H1 (cell line): Measurements from ENCODE around the gene SCRG1. TPM values are rescaled to one million over a fixed set of nuclear protein-coding genes. Genes with fewer than 3 reads are reported as not detected.

ENCODE experiments used
- CTCF ChIA-PET: fragments of 300-600 bp; sonication (Branson Sonifier 250); formaldehyde crosslinking; loops from one replicate; lab custom pipeline; 2021; ENCODE audit not compliant: partially characterized antibody; lab: Charles Lee
- POLR2A ChIA-PET: fragments of 300-600 bp; sonication (Branson Sonifier 250); formaldehyde crosslinking; loops from one replicate; lab custom pipeline; 2021; ENCODE audit warnings: inconsistent platforms; ENCODE audit not compliant: partially characterized antibody; lab: Charles Lee
- DNase-seq, 2 experiments: peaks; one replicate each; pipeline versions ENCODE4 v3.0.0 to v3.0.0-alpha.2; 2010 to 2022; ENCODE audit warnings: low spot score in 2 of 2, low read depth in 1 of 2, mixed read lengths in 1 of 2
- FAIRE-seq: peaks from 2 replicates; lab custom pipeline; 2011; peaks lifted over from hg19 to GRCh38; lab: Jason Lieb, UNC
- H2AFZ ChIP-seq: 2 replicates; pipeline ENCODE4 v1.8.1; 2012; ENCODE audit warnings: low read length, inconsistent platforms
- H2AK5ac ChIP-seq: 2 replicates; pipeline ENCODE4 v1.6.1; 2013; ENCODE audit warnings: low read depth, low read length
- H2BK120ac ChIP-seq: replicated peaks from 2 replicates; pipeline ENCODE3; 2013; ENCODE audit warnings: low read depth, low read length, inconsistent platforms
- H2BK12ac ChIP-seq: 2 replicates; pipeline ENCODE4 v1.6.1; 2013; ENCODE audit warnings: low read depth, low read length
- H2BK15ac ChIP-seq: 2 replicates; pipeline ENCODE4 v1.6.1; 2013; ENCODE audit warnings: low read length
- H2BK20ac ChIP-seq: 2 replicates; pipeline ENCODE4 v1.6.1; 2013; ENCODE audit warnings: low read length
- H2BK5ac ChIP-seq: 2 replicates; pipeline ENCODE4 v1.6.1; 2013; ENCODE audit warnings: low read depth, low read length
- H3K14ac ChIP-seq: 2 replicates; pipeline ENCODE4 v1.6.1; 2013; ENCODE audit warnings: inconsistent platforms; ENCODE audit not compliant: insufficient read length
- H3K18ac ChIP-seq: 2 replicates; pipeline ENCODE4 v1.6.1; 2013; ENCODE audit warnings: low read length; ENCODE audit errors: extremely low read depth
- H3K23ac ChIP-seq: 2 replicates; pipeline ENCODE4 v1.6.1; 2013; ENCODE audit warnings: inconsistent platforms; ENCODE audit not compliant: insufficient read length
- H3K23me2 ChIP-seq: 2 replicates; pipeline ENCODE4 v1.6.1; 2013; ENCODE audit warnings: low read depth, low read length
- H3K27ac ChIP-seq: 2 replicates; pipeline ENCODE4 v1.6.1; 2011; ENCODE audit warnings: low read depth, low read length, inconsistent platforms
- H3K27me3 ChIP-seq, 4 experiments: replicated peaks in 1 of 4; 1 replicate in 1 of 4; 2 replicates in 3 of 4; pipeline versions ENCODE4 v1.6.1 to v1.8.1; 2011 to 2013; ENCODE audit warnings: low read length in 3 of 4, mild to moderate bottlenecking in 3 of 4, inconsistent platforms in 2 of 4, mixed read lengths in 2 of 4, moderate library complexity in 1 of 4; ENCODE audit not compliant: control insufficient read depth in 3 of 4, insufficient read depth in 3 of 4; ENCODE audit errors: extremely low read depth in 1 of 4
- H3K36me3 ChIP-seq, 4 experiments: 2 replicates each; pipeline versions ENCODE4 v1.6.1 to v1.8.1; 2011 to 2013; ENCODE audit warnings: mild to moderate bottlenecking in 4 of 4, low read length in 3 of 4, moderate library complexity in 2 of 4, control low read depth in 1 of 4, inconsistent platforms in 1 of 4; ENCODE audit not compliant: insufficient read depth in 4 of 4, control insufficient read depth in 2 of 4
- H3K4ac ChIP-seq: replicated peaks from 2 replicates; pipeline ENCODE3; 2013; ENCODE audit warnings: low read length, low read depth, mixed read lengths, inconsistent platforms; ENCODE audit not compliant: insufficient read length
- H3K4me1 ChIP-seq, 4 experiments: replicated peaks in 1 of 4; 1 replicate in 1 of 4; 2 replicates in 3 of 4; pipeline versions ENCODE4 v1.6.1 to v1.8.1; 2011 to 2013; ENCODE audit warnings: low read length in 3 of 4, inconsistent platforms in 2 of 4, mixed read lengths in 1 of 4; ENCODE audit not compliant: insufficient read depth in 4 of 4, control insufficient read depth in 3 of 4
- H3K4me2 ChIP-seq, 2 experiments: 2 replicates each; pipeline versions ENCODE4 v1.6.1 to v1.8.1; 2011 to 2013; ENCODE audit warnings: low read depth in 2 of 2, low read length in 2 of 2, control low read depth in 1 of 2, inconsistent platforms in 1 of 2, mild to moderate bottlenecking in 1 of 2; ENCODE audit not compliant: insufficient read depth in 1 of 2
- H3K4me3 ChIP-seq, 4 experiments: fragments of 200-600, 300-600 bp in 1 of 4; sonication (generic), shearing (Covaris generic), sonication (Bioruptor Twin) in 1 of 4; 2 replicates each; pipeline versions ENCODE4 v1.5.1 to v1.8.1; 2011 to 2016; ENCODE audit warnings: low read length in 4 of 4, low read depth in 3 of 4, control low read depth in 2 of 4, inconsistent platforms in 2 of 4, mild to moderate bottlenecking in 2 of 4, mixed read lengths in 1 of 4, moderate library complexity in 1 of 4; ENCODE audit not compliant: insufficient read depth in 2 of 4; ENCODE audit errors: extremely low read depth in 1 of 4
- H3K56ac ChIP-seq: replicated peaks from 2 replicates; pipeline ENCODE3; 2013; ENCODE audit warnings: low read depth, mild to moderate bottlenecking, mixed read lengths, low read length, inconsistent platforms; ENCODE audit not compliant: insufficient read length
- H3K79me1 ChIP-seq: 2 replicates; pipeline ENCODE4 v1.6.1; 2013; ENCODE audit warnings: low read depth, low read length, control low read depth
- H3K79me2 ChIP-seq, 2 experiments: 2 replicates each; pipeline versions ENCODE4 v1.6.1 to v1.8.1; 2012 to 2013; ENCODE audit warnings: low read length in 2 of 2, mild to moderate bottlenecking in 2 of 2, inconsistent platforms in 1 of 2; ENCODE audit not compliant: insufficient read depth in 2 of 2, control insufficient read depth in 1 of 2
- H3K9ac ChIP-seq, 4 experiments: replicated peaks in 1 of 4; 1 replicate in 1 of 4; 2 replicates in 3 of 4; pipeline versions ENCODE4 v1.6.1 to v1.8.1; 2011 to 2013; ENCODE audit warnings: low read depth in 3 of 4, low read length in 3 of 4, control low read depth in 2 of 4, mild to moderate bottlenecking in 2 of 4, moderate library complexity in 2 of 4, inconsistent platforms in 1 of 4; ENCODE audit errors: extremely low read depth in 1 of 4
- H3K9me3 ChIP-seq, 2 experiments: 2 replicates each; pipeline versions ENCODE4 v1.6.1 to v1.8.1; 2012 to 2013; ENCODE audit warnings: mild to moderate bottlenecking in 2 of 2, moderate library complexity in 2 of 2, control low read depth in 1 of 2, inconsistent platforms in 1 of 2, low read depth in 1 of 2, low read length in 1 of 2, mixed read lengths in 1 of 2; ENCODE audit not compliant: insufficient read depth in 2 of 2
- H4K20me1 ChIP-seq, 2 experiments: replicated peaks in 1 of 2; 2 replicates each; pipeline versions ENCODE3 to v1.8.1; 2011 to 2013; ENCODE audit warnings: inconsistent platforms in 2 of 2, low read length in 2 of 2, mild to moderate bottlenecking in 1 of 2; ENCODE audit not compliant: insufficient read depth in 2 of 2, control insufficient read depth in 1 of 2
- H4K5ac ChIP-seq: 2 replicates; pipeline ENCODE4 v1.6.1; 2013; ENCODE audit warnings: low read length, low read depth, mixed read lengths, inconsistent platforms; ENCODE audit not compliant: insufficient read length
- H4K8ac ChIP-seq: 2 replicates; pipeline ENCODE4 v1.8.0; 2013; ENCODE audit warnings: mild to moderate bottlenecking, moderate library complexity, low read length, inconsistent platforms; ENCODE audit not compliant: insufficient read depth; ENCODE audit errors: extremely low read depth
- H4K91ac ChIP-seq: replicated peaks from 2 replicates; pipeline ENCODE3; 2013; ENCODE audit warnings: low read length, mixed read lengths, inconsistent platforms; ENCODE audit not compliant: insufficient read length
- CTCF ChIP-seq, 3 experiments: IDR thresholded peaks; 1 replicate in 2 of 3; 2 replicates in 1 of 3; pipeline versions ENCODE4 v1.5.1 to v1.6.1; 2011; ENCODE audit warnings: low read length in 3 of 3, mild to moderate bottlenecking in 3 of 3, inconsistent platforms in 2 of 3, low read depth in 1 of 3, moderate library complexity in 1 of 3; ENCODE audit not compliant: insufficient read depth in 1 of 3; ENCODE audit errors: control extremely low read depth in 1 of 3
- polyA plus RNA-seq, 7 experiments: library from polyadenylated mRNA; depleted of rRNA in 3 of 7; stranded (reverse) in 5 of 7; unstranded in 2 of 7; fragments of >200 nt in 5 of 7; fragments of 200-250 nt in 2 of 7; gene quantifications; 1 replicate in 5 of 7; 2 replicates in 1 of 7; 4 replicates in 1 of 7; pipeline versions ENCODE4 v1.2.1 to v1.2.3, GENCODE V29; 2011 to 2013; ENCODE audit warnings: missing spikeins in 2 of 7, mixed read lengths in 2 of 7
- total RNA-seq: library from RNA; stranded (reverse); fragmentation: NEBNext Ultra II Directional; extraction: Animal tissue kit (Norgen Biotek cat#: 25700); gene quantifications from 2 replicates; pipeline ENCODE4 v1.2.1, GENCODE V29; 2021

The SCRG1 gene
- total and polyA plus RNA-seq, 2 of the 8 experiments (the other 6 are each of a cell fraction or from before 2014, with no cell fraction given) = not detected

GRCh38 chr4:173443121-173443520 lies 44.2 kb upstream of the SCRG1 start:
- H4K8ac ChIP-seq = no peak overlapping the region
- CTCF ChIA-PET = interaction anchor here (0.6 to 2.3 kb wide), 4 partner anchors 22 to 1126 kb away, joined by 3 to 9 read pairs (median 4); no protein-coding TSS in a partner anchor
- POLR2A ChIA-PET = no interaction called here

More at GRCh38 chr4:173443121-173443520, 44.2 kb upstream of the SCRG1 start:
- TF ChIP-seq CTCF (IDR thresholded peaks at IDR 0.05; ENCODE audit: control extremely low read depth in 1 of 3, insufficient read depth in 1 of 3, low read depth in 1 of 3, low read length in 3 of 3) = no peak
- TF ChIP-seq, all 59 proteins: peak for 0
- Histone ChIP-seq H2BK5ac (no peak overlapping the region), H3K9me3 (no peaks in the 10 kb centered on the region), H2BK120ac (no peak overlapping the region), H2BK20ac (no peak overlapping the region), H3K27ac (no peak overlapping the region), H3K4ac (no peak overlapping the region), H3K36me3 (no peaks in the 10 kb centered on the region), H2BK12ac (no peak overlapping the region), H3K27me3 (no peaks in the 10 kb centered on the region; a peak in 1 of 7 replicates), H3K9ac (no peak overlapping the region), H3K79me2 (no peaks in the 10 kb centered on the region), H4K5ac (no peak overlapping the region), H3K4me2 (no peak overlapping the region), H3K18ac (no peak overlapping the region), H2BK15ac (no peak overlapping the region), H3K4me3 (no peak overlapping the region), H2AK5ac (no peak overlapping the region), H3K14ac (no peak overlapping the region), H2AFZ (no peak overlapping the region), H3K23me2 (no peaks in the 10 kb centered on the region), H3K56ac (no peak overlapping the region), H4K20me1 (no peaks in the 10 kb centered on the region), H3K4me1 (no peaks in the 10 kb centered on the region), H3K79me1 (no peaks in the 10 kb centered on the region), H4K91ac (no peak overlapping the region), H3K23ac (no peak overlapping the region)
- no peak for FAIRE-seq
- no peak for DNase-seq
